HG03378 (cell line): Measurements from ENCODE around the gene GNS.
"Not testable (repeated sequence)": the region's sequence is repeated elsewhere in the genome, so short reads cannot be mapped to it uniquely, and the experiment has no call there.

Experiments
- ATAC-seq: cut with Tn5 transposase; IDR thresholded peaks from one replicate; pipeline ENCODE4 v1.9.1; 2021; ENCODE audit warnings: mild to moderate bottlenecking, moderate library complexity; ENCODE audit not compliant: unreplicated experiment

GNS gene

DNA sequence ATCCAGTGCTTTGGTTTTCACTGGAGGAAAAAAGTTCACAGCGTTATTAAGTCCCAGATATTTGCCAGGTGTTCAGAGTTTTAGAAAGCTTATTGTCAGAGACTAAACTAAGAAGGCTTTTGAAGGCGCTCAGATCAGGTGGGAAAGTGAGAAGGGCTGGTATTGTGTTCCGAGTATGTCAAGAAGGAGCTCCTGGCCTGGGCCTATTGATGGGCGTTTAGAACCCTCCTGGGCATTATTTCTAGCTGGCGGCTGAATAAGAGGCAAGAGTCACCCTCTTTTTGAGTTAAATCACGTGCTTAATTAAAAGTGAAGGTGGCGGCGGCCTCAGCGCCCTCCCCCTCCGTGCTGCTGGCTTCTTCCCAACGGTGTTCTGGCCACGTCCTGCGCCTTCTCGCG lies 20.9 kb upstream of the GNS start:
- no peak for ATAC-seq

GRCh38 chr12:64779354-64779974 lies 20.3 kb upstream of the GNS start:
- ATAC-seq, result no peak

DNA sequence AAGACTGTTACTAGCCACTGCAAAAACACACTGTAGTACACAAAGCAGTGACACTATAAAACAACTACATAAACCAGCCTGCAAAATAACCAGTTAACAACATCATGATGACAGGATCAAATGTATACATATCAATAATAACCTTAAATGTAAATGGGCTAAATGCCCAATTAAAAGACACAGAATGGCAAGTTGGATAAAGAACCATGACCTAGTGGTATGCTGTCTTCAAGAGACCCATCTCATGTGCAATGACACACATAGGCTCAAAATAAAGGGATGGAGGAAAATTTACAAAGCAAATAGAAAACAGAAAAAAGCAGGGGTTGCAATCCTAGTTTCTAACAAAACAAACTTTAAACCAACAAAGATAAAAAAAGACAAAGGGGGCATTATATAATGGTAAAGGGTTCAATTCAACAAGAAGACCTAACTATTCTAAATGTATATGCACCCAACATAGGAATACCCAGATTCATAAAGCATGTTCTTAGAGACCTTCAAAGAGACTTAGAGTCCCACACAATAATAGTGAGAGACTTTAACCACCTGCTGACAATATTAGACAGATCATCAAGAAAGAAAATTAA lies 16.0 kb upstream of the GNS start:
- not testable (repeated sequence) for ATAC-seq

GRCh38 chr12:64773386-64773785 lies 14.2 kb upstream of the GNS start:
- ATAC-seq, result no peak

- no peak for ATAC-seq
Measured at GRCh38 chr12:64767495-64767894, 8.3 kb upstream of the GNS start.

GRCh38 chr12:64760808-64761573 lies 1.8 kb upstream of the GNS start:
- ATAC-seq, result no peak

DNA sequence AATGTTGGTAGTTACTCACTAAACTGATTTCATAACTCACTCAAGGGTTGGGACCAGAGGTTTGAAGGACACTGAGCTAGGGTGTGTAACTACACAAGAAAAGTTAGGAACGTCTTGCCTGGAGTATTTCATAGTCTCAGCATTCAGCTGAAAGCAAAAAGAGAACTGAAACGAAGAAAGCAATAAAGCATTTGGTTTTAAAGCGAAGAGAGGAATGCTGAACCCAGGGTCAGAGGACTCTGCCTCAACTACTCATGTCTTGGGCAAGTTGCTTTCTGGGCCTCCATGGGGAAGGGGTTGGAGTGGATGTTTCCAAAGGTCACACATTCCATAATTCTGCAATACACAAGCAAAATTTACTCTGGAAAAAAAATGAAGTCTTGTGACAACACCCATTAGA lies 1.4 kb downstream of the GNS start:
- no peak for ATAC-seq

DNA sequence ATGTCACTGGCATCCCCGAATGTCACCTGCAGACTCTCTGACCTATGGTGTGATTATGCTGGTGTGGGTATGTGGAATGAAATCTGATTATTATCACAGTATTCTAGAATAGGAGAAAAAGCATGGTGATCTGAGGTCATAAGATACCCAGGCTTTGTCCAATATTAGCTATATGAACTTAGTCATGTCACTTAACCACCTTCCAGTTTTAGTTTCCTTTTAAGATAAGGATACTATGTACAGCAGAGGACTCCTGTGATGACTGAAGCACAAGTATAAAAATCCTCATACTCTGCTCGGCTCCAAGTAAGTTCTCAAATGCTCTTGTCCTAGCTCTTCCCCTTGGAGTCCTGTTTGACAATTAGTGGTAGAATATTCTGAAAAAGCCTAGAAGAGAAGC lies 2.8 kb downstream of the GNS start:
- ATAC-seq, result peak; percentile 45

DNA sequence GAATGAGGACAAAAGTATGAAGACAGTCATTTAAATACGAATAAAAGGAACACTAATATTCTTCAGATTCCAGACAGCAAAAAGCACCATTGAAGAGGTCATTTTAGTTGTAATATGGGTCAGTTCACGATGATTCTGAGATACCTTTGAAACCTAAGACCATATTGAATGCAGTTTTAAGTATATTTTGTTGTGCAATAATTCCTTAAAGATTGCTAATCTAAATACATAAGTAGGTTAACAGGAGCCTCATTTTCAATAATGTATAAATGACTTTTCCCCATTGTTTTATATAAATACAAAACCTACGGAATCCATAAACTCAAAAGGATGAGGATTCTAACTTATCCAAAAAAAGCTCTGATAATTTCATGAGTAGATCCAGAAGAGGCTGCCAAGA lies 5.8 kb downstream of the GNS start:
- no peak for ATAC-seq

DNA sequence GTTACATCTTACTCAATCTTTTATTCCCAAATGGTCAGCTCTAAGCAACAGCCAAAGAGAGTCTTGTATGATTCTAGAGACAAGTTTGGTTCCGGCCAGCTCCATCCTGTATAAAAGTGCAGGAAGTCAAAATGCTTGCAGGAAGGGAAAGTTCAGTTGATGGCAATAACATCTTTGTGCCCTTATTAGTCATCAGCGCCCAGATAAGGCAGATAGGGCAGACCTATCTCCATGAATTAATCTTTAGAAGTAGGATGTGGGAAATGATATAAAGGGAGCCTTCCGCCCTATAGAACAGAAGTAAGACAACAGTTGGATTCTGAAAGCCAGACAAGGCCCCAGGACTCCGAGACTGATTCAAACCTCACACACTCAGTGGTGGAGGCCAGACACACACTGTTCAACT lies 6.4 kb downstream of the GNS start:
- no peak for ATAC-seq

GRCh38 chr12:64752032-64752431 lies 7.2 kb downstream of the GNS start:
- no peak for ATAC-seq

DNA sequence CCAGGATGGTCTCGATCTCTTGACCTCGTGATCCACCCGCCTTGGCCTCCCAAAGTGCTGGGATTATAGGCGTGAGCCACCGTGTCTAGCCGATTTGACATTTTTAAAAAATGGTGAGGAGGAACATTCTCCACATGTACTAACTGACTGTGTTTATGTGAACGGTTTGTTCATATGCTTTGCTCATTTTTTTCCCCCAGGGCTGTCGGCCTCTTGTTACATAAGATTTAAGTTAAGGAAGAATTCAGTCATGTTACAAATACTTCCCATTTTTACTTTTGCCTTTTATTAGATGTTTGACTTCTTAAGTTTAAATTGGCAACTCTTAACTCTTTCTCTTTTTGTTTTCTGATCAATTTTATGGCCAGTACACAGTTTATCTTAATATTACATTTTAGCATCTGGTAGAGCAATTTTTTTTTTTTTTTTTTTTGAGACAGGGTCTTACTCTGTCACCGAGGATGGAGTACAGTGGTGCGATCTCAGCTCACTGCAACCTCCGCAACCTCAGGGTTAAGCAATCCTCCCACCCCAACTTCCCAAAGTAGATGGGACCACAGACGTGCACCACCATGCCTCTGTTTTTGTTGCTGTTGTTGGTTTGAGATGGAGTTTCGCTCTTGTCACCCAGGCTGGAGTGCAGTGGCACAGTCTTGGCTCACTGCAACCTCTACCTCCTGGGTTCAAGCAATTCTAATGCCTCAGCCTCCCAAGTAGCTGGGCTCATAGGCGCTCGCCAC lies 9.6 kb downstream of the GNS start:
- no peak for ATAC-seq

DNA sequence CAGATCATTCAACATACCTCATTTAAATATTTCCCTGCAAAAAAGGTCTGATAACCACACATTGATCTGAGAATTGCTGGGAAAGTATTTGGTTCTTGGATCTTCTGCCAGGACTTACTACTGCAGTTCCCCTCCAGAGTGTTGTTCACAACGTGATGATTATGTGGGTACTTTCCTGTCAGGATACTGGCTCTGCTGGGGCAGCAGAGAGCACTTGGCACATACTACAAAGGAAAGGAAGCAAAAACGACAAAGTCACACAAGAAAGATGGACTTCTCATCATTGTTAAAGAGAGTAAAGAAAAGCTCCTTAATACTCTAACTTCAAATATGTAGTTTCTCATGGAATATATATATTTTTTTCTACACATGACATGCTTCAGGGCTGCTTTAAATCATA lies 11.5 kb downstream of the GNS start:
- ATAC-seq, result no peak

GRCh38 chr12:64746663-64747062 lies 12.5 kb downstream of the GNS start:
- no peak for ATAC-seq

DNA sequence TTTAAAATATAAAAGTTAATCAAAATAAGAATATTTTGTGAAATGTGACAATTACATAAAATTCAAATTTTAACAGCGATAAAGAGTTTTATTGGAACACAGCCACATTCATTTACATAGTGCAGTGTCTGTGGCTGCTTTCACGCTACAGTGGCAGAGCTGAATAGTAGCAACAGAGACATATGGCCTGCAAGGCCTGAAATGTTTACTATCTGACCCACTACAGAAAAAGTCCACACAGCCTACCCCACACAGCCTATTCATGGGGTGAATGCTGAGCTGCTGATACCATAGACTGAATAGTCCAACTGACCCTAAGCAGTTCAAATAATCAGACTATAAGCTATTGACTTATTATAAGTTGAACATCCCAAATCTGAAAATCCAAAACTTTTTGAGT lies 13.2 kb downstream of the GNS start:
- no peak for ATAC-seq

DNA sequence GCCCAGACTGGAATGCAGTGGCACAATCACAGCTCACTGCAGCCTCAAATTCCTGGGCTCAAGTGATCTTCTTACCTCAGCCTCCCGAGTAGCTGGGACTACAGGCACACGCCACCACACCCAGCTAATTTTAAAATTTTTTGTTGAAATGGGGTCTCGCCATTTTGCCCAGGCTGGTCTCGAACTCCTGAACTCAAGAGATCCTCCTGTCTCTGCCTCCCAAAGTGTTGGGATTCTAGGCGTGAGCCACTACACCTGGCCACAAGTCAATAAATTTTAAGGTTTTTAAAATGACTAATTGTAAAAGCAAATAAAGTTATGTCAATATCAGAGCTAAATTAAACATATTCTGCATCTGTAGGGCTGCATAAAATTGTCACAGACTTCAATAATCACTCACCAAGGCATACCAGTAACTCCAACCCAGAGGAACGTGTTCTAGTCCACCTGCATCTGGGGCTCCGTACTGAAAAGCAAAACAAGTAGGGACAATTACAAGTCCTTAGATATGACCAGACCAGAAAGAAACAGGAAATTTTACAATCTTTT lies 13.9 kb downstream of the GNS start:
- no peak for ATAC-seq

DNA sequence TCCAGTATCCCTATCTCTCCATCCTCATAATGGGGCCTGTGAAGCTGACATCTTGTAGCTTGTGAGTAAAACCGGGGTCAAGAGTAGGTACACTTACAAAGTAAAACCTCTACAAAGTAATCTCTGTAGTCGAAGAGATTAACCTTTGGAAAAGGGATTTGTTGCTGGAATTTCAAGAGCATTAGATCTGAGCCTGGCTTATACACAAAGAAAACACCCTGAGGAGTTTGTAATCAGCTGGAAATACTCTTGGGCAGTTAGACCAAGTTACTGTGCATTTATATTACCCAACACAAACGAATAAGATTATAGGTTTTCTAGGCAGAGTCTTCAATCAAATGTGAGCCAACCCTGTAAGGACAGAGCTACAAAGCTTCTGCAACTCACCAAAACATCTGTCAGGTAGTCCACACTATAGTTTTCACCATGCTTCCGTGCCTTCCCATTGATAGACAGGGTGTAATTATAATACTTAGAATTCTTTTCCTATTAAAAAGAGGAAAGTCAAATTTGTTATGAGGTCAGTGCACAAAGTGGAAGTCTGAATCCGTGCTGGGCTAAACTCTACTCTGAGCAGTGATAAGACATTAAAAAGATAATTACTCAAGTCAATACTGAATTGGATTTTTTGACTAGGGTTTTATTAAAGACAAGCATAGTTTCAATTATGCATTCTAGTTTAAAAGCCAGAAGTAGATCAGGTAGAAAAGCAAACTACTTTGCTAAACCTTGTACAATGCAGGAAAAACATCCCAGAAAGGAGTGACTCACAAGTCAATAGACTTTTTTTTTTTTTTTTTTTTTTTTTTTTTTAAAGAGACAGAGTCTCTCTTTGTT lies 14.6 kb downstream of the GNS start:
- ATAC-seq, result no peak

DNA sequence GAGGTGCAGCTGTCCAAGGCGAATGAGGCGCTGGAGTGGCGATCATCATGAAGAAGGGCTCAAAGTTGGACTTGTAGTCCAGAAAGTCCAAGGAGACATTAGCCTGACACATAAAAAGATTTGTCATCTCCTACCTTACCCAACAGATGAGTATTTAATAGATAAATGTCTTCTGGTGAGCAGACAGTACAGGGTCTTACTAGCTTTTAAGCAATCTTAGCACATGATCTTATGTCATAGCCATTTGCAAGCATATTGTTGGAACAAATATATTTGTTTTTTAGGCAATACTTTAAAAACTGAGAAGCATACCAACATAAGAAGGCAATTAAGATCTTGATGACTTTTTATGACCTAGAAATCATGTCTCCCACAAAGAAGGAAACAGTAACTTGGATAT lies 16.0 kb downstream of the GNS start:
- no peak for ATAC-seq

DNA sequence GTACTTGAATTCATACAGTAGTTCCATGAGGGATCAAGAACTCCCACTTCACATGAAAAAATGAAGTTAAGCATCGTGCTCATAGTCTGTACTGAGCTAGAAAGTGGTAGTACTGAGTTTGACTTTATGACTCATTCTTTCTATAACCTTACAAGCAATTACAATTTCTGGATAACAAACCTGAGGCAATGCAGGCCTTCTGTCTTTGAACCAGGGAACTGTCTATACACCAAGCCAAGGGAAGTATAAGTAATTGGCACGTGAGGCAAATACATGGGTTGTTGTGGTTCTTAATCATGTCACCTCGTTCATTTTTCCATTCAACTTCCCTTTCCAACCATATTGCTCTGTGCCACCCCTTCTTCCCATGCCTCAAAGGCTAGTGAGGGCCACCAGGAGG lies 16.8 kb downstream of the GNS start:
- no peak for ATAC-seq

GRCh38 chr12:64740646-64741045 lies 18.6 kb downstream of the GNS start:
- no peak for ATAC-seq

DNA sequence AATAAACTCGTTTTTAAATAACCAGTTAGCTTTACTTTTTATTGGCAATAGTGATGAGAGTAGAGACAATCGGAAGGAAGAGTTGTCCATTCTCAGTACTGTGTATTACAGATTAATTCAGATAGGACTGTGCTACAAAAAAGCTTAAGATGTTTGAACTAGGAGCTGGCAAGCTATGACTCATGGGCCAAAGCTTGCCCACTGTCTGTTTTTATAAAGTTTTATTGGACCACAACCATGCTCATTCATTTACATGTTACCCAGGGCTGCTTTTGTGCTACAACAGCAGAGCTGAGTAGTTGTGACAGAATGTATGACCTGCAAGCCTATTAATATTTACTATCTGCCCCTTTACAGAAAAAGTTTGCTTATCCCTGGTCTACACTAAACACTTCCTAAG lies 19.4 kb downstream of the GNS start:
- ATAC-seq, result no peak
